ENCODE measurements around the gene KRT31.

DNA sequence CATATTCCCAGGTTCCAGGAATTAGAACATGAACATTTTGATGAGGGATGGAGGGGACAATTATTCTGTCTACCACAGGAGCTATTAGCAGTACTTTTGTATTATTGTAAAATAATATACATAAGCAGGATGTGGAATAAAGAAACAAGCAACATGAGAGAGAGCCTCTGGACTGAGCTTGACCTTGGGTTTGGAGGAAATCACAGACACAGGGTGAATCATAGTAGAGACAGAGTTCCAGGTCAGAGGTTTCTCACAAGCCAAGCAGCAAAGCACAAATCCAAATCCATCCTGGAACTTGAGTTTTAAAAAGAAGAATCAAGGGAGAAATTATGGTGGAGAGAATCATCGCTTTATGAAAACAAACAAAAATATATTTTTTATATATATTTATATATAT lies 5.1 kb downstream of the KRT31 start:
- TF ChIP-seq, protein P1, sequence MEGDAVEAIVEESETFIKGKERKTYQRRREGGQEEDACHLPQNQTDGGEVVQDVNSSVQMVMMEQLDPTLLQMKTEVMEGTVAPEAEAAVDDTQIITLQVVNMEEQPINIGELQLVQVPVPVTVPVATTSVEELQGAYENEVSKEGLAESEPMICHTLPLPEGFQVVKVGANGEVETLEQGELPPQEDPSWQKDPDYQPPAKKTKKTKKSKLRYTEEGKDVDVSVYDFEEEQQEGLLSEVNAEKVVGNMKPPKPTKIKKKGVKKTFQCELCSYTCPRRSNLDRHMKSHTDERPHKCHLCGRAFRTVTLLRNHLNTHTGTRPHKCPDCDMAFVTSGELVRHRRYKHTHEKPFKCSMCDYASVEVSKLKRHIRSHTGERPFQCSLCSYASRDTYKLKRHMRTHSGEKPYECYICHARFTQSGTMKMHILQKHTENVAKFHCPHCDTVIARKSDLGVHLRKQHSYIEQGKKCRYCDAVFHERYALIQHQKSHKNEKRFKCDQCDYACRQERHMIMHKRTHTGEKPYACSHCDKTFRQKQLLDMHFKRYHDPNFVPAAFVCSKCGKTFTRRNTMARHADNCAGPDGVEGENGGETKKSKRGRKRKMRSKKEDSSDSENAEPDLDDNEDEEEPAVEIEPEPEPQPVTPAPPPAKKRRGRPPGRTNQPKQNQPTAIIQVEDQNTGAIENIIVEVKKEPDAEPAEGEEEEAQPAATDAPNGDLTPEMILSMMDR (IDR thresholded peaks at IDR 0.05; ENCODE audit: poor library complexity, severe bottlenecking) = no peak
- no peak for TF ChIP-seq EZH2 (IDR thresholded peaks at IDR 0.05; ENCODE audit: borderline replicate concordance, insufficient read depth, low read length, poor library complexity, severe bottlenecking)
- TF ChIP-seq, protein P2, sequence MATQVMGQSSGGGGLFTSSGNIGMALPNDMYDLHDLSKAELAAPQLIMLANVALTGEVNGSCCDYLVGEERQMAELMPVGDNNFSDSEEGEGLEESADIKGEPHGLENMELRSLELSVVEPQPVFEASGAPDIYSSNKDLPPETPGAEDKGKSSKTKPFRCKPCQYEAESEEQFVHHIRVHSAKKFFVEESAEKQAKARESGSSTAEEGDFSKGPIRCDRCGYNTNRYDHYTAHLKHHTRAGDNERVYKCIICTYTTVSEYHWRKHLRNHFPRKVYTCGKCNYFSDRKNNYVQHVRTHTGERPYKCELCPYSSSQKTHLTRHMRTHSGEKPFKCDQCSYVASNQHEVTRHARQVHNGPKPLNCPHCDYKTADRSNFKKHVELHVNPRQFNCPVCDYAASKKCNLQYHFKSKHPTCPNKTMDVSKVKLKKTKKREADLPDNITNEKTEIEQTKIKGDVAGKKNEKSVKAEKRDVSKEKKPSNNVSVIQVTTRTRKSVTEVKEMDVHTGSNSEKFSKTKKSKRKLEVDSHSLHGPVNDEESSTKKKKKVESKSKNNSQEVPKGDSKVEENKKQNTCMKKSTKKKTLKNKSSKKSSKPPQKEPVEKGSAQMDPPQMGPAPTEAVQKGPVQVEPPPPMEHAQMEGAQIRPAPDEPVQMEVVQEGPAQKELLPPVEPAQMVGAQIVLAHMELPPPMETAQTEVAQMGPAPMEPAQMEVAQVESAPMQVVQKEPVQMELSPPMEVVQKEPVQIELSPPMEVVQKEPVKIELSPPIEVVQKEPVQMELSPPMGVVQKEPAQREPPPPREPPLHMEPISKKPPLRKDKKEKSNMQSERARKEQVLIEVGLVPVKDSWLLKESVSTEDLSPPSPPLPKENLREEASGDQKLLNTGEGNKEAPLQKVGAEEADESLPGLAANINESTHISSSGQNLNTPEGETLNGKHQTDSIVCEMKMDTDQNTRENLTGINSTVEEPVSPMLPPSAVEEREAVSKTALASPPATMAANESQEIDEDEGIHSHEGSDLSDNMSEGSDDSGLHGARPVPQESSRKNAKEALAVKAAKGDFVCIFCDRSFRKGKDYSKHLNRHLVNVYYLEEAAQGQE (IDR thresholded peaks at IDR 0.05; ENCODE audit: borderline replicate concordance) = no peak
- TF ChIP-seq EP300 (conservative IDR thresholded peaks at IDR 0.05; ENCODE audit: poor library complexity, severe bottlenecking) = no peak
- TF ChIP-seq POLR2AphosphoS5 (IDR thresholded peaks at IDR 0.05) = no peak
- no peak for TF ChIP-seq RAD21 (conservative IDR thresholded peaks at IDR 0.05)
- TF ChIP-seq TAF1 (IDR thresholded peaks at IDR 0.05; ENCODE audit: low read depth) = no peak

Data from neural cell (in vitro differentiated cells).